GM21717 (cell line): ENCODE data around the gene EXTL1.

Experiments
- ATAC-seq: cut with Tn5 transposase; IDR thresholded peaks from one replicate; pipeline ENCODE4 v1.9.1; 2021; ENCODE audit warnings: mild to moderate bottlenecking, moderate library complexity; ENCODE audit not compliant: unreplicated experiment

EXTL1 gene

GRCh38 chr1:26038904-26039303 is 17.3 kb downstream of the EXTL1 start:
- no peak for ATAC-seq

GRCh38 chr1:26041401-26041800 is 19.8 kb downstream of the EXTL1 start:
- no peak for ATAC-seq

- no peak for ATAC-seq
These were observed 20.4 kb downstream of the EXTL1 start for GRCh38 chr1:26041978-26042377.

GRCh38 chr1:26043765-26044164 is 22.2 kb downstream of the EXTL1 start:
- ATAC-seq: no peak

GRCh38 chr1:26044414-26044813 is 22.8 kb downstream of the EXTL1 start:
- ATAC-seq: no peak

- ATAC-seq: no peak
These were observed 23.6 kb downstream of the EXTL1 start for GRCh38 chr1:26044971-26045721.

- no peak for ATAC-seq
These were observed 24.2 kb downstream of the EXTL1 start, which contains the start of gene SLC30A2 for GRCh38 chr1:26045722-26046245. SLC30A2 (minus strand) TSS chr1:26046118; CDS start chr1:26045896, 222 bp downstream.

GRCh38 chr1:26046246-26047095 is 24.9 kb downstream of the EXTL1 start:
- ATAC-seq: no peak

GRCh38 chr1:26047278-26047874 is 25.8 kb downstream of the EXTL1 start:
- no peak for ATAC-seq

GRCh38 chr1:26049531-26050247 is 28.1 kb downstream of the EXTL1 start:
- ATAC-seq: no peak

GRCh38 chr1:26050248-26050640 is 28.7 kb downstream of the EXTL1 start:
- ATAC-seq: no peak

GRCh38 chr1:26053718-26054560 is 32.4 kb downstream of the EXTL1 start:
- ATAC-seq: no peak

GRCh38 chr1:26055041-26055440 is 33.5 kb downstream of the EXTL1 start:
- ATAC-seq: no peak

GRCh38 chr1:26057189-26057588 is 35.6 kb downstream of the EXTL1 start:
- ATAC-seq: no peak

- no peak for ATAC-seq
These were observed 36.5 kb downstream of the EXTL1 start for GRCh38 chr1:26058052-26058595.

- no peak for ATAC-seq
These were observed 38.3 kb downstream of the EXTL1 start for GRCh38 chr1:26059906-26060305.

- ATAC-seq: no peak
These were observed 39.4 kb downstream of the EXTL1 start for GRCh38 chr1:26060832-26061574.

GRCh38 chr1:26064553-26064952 is 43.0 kb downstream of the EXTL1 start:
- no peak for ATAC-seq

GRCh38 chr1:26066160-26066559 is 44.6 kb downstream of the EXTL1 start:
- no peak for ATAC-seq
